ENCODE data around the gene CPLANE2.

DNA sequence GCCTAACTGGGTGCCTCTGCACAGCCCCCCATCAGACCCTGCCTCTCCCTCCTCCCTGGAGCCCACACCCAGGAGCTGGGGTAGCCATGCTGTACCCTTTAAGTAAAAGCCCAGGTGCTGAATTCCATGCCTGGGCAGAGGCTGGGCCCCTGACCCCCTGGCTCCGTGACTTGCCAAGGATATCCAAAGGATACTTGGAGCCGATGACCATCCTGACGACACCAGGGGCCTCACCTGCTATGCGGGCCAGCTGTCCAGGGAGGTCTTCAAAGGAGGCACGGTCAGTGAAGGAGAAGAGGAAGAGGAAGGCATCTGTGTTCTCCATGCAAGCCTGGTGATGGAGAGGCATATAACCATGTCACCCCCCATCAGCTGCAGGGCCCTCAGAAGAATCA lies 4.7 kb downstream of the CPLANE2 start:
- TF ChIP-seq, protein P1, sequence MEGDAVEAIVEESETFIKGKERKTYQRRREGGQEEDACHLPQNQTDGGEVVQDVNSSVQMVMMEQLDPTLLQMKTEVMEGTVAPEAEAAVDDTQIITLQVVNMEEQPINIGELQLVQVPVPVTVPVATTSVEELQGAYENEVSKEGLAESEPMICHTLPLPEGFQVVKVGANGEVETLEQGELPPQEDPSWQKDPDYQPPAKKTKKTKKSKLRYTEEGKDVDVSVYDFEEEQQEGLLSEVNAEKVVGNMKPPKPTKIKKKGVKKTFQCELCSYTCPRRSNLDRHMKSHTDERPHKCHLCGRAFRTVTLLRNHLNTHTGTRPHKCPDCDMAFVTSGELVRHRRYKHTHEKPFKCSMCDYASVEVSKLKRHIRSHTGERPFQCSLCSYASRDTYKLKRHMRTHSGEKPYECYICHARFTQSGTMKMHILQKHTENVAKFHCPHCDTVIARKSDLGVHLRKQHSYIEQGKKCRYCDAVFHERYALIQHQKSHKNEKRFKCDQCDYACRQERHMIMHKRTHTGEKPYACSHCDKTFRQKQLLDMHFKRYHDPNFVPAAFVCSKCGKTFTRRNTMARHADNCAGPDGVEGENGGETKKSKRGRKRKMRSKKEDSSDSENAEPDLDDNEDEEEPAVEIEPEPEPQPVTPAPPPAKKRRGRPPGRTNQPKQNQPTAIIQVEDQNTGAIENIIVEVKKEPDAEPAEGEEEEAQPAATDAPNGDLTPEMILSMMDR (IDR thresholded peaks at IDR 0.05): no peak
- TF ChIP-seq POLR2A (IDR thresholded peaks at IDR 0.05): no peak
- no peak for TF ChIP-seq EP300 (IDR thresholded peaks at IDR 0.05)
- no peak for TF ChIP-seq POLR2AphosphoS5 (IDR thresholded peaks at IDR 0.05)

Measured in sigmoid colon (tissue), 4 donors.